Measurements from ENCODE around the gene YPEL4. TPM values are rescaled to one million over a fixed set of nuclear protein-coding genes. Genes with fewer than 3 reads are reported as not detected.

The YPEL4 gene
- total RNA-seq, 1 experiment from 2014 or later: not detected

- ChIA-PET CTCF (no interaction called here), POLR2A (no interaction called here)
- Histone ChIP-seq H3K27me3 (ENCODE audit: control insufficient read depth, insufficient read depth, low read length) (no peaks in the 10 kb centered on the region), H3K4me3 (ENCODE audit: low read depth in 2 of 2, low read length in 2 of 2) (no peak overlapping the region), H3K36me3 (ENCODE audit: control insufficient read depth, insufficient read depth, low read length) (no peaks in the 10 kb centered on the region), H3K27ac (ENCODE audit: low read length) (no peak overlapping the region), H3K4me1 (ENCODE audit: control insufficient read depth, insufficient read depth, low read length) (no peaks in the 10 kb centered on the region), H3K9me3 (ENCODE audit: control insufficient read depth, insufficient read depth, low read depth, low read length) (no peaks in the 10 kb centered on the region)
- DNase-seq (ENCODE audit: low read depth, low spot score) (no peak), ATAC-seq (no peak)
- TF ChIP-seq POLR2AphosphoS5 (IDR thresholded peaks at IDR 0.05; ENCODE audit: low read depth, low read length) (no peak), REST (IDR thresholded peaks at IDR 0.05; ENCODE audit: insufficient read depth in 1 of 2, low read depth in 2 of 2, low read length in 1 of 2) (no peak), TCF7L2 (IDR thresholded peaks at IDR 0.05; ENCODE audit: low read depth, low read length) (no peak), SIN3A (IDR thresholded peaks at IDR 0.05; ENCODE audit: borderline replicate concordance, insufficient read depth, low read depth, low read length) (no peak), CTCF (IDR thresholded peaks at IDR 0.05) (no peak)
- BruUV-seq (replicated peaks): no TSS peak
- in situ Hi-C loops (cut with HindIII; ENCODE audit: low pct_unique_long_range_greater_than_20kb, low sequenced_read_pairs): no loop called here
- intact Hi-C loops (cut with micrococcal nuclease; ENCODE audit: unreplicated experiment): loop anchor here (2.0 kb wide), 1 partner anchor 46 kb away; no protein-coding TSS in a partner anchor
Measured at GRCh38 chr11:57616595-57616994, 33.1 kb downstream of the YPEL4 start.

GRCh38 chr11:57615308-57615707, 34.4 kb downstream of the YPEL4 start:
- CTCF ChIA-PET: no interaction called here
- Histone ChIP-seq H3K4me1 (ENCODE audit: control insufficient read depth, insufficient read depth, low read length) (no peaks in the 10 kb centered on the region), H3K27ac (ENCODE audit: low read length) (no peak overlapping the region), H3K27me3 (ENCODE audit: control insufficient read depth, insufficient read depth, low read length) (no peaks in the 10 kb centered on the region), H3K4me3 (ENCODE audit: low read depth in 2 of 2, low read length in 2 of 2) (no peak overlapping the region), H3K36me3 (ENCODE audit: control insufficient read depth, insufficient read depth, low read length) (no peaks in the 10 kb centered on the region), H3K9me3 (ENCODE audit: control insufficient read depth, insufficient read depth, low read depth, low read length) (no peaks in the 10 kb centered on the region)
- DNase-seq (ENCODE audit: low read depth, low spot score) (no peak), ATAC-seq (no peak)
- intact Hi-C loops (cut with micrococcal nuclease; ENCODE audit: unreplicated experiment) (no loop called here), in situ Hi-C loops (cut with HindIII; ENCODE audit: low pct_unique_long_range_greater_than_20kb, low sequenced_read_pairs) (no loop called here)
- BruUV-seq (replicated peaks): no TSS peak
- POLR2A ChIA-PET: interaction anchor here (0.6 kb wide), 1 partner anchor 18 kb away, joined by 7 read pairs; no protein-coding TSS in a partner anchor
- TF ChIP-seq SIN3A (IDR thresholded peaks at IDR 0.05; ENCODE audit: borderline replicate concordance, insufficient read depth, low read depth, low read length): no peak
- no peak for TF ChIP-seq TCF7L2 (IDR thresholded peaks at IDR 0.05; ENCODE audit: low read depth, low read length)
- TF ChIP-seq POLR2AphosphoS5 (IDR thresholded peaks at IDR 0.05; ENCODE audit: low read depth, low read length): no peak
- TF ChIP-seq REST (IDR thresholded peaks at IDR 0.05; ENCODE audit: insufficient read depth in 1 of 2, low read depth in 2 of 2, low read length in 1 of 2): no peak
